ENCODE measurements around the gene CCDC9B. TPM values are rescaled to one million over a fixed set of nuclear protein-coding genes. Genes with fewer than 3 reads are reported as not detected.

CCDC9B gene
- total RNA-seq, 1 experiment from 2014 or later = 1.4 TPM

DNA sequence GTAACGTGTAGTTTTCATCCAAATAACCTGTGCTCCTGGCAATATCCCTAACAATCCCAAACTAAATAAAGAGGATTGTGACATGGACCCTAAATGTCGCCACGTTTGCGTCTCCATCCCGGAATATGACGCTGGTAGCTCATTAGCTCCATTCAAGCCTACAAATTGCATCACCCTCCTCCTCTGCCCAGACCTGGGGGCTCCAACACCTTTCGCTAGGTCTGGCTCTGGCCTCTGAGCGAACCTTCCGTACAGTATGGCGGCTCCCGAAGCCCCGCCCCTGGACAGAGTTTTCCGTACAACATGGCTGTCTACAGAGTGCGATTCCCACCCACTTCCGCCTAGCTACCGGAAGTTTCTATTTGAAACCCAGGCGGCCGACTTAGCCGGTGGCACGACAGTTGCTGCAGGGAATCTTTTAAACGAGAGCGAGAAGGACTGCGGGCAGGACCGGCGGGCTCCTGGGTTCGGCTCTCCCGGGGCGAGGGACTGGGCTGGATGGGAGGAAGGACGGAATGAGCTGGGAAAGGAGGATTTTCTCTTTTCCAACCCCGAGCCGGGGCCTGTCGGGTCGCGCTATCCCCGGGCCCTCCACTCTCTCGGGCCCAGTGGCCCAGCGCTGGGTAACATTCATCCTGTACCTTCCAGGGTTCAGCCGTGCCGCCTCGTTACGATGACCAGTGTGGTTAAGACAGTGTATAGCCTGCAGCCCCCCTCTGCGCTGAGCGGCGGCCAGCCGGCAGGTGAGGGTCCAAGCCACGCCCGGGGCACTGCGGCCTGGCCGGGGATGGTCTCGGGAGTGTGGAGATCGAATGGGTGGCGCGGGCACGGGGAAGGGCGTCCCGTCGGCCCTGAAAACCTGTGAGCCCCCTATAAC lies 42.1 kb upstream of the CCDC9B start, which contains the start of gene KNSTRN (continued):
- TF ChIP-seq NFE2L1 (CRISPR knock-in tag; IDR thresholded peaks at IDR 0.05) = peak; percentile 46; the same call in 1 of the 2 replicates
- TF ChIP-seq, protein P1, sequence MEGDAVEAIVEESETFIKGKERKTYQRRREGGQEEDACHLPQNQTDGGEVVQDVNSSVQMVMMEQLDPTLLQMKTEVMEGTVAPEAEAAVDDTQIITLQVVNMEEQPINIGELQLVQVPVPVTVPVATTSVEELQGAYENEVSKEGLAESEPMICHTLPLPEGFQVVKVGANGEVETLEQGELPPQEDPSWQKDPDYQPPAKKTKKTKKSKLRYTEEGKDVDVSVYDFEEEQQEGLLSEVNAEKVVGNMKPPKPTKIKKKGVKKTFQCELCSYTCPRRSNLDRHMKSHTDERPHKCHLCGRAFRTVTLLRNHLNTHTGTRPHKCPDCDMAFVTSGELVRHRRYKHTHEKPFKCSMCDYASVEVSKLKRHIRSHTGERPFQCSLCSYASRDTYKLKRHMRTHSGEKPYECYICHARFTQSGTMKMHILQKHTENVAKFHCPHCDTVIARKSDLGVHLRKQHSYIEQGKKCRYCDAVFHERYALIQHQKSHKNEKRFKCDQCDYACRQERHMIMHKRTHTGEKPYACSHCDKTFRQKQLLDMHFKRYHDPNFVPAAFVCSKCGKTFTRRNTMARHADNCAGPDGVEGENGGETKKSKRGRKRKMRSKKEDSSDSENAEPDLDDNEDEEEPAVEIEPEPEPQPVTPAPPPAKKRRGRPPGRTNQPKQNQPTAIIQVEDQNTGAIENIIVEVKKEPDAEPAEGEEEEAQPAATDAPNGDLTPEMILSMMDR (IDR thresholded peaks at IDR 0.05) = no peak
- TF ChIP-seq FOXP1 (CRISPR knock-in tag; IDR thresholded peaks at IDR 0.05; ENCODE audit: borderline replicate concordance) = peak; percentile 64; the same call in 1 of the 2 replicates
- TF ChIP-seq GTF2I (CRISPR knock-in tag; conservative IDR thresholded peaks at IDR 0.05) = no peak
- TF ChIP-seq, protein P2, sequence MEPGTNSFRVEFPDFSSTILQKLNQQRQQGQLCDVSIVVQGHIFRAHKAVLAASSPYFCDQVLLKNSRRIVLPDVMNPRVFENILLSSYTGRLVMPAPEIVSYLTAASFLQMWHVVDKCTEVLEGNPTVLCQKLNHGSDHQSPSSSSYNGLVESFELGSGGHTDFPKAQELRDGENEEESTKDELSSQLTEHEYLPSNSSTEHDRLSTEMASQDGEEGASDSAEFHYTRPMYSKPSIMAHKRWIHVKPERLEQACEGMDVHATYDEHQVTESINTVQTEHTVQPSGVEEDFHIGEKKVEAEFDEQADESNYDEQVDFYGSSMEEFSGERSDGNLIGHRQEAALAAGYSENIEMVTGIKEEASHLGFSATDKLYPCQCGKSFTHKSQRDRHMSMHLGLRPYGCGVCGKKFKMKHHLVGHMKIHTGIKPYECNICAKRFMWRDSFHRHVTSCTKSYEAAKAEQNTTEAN (CRISPR knock-in tag; IDR thresholded peaks at IDR 0.05) = peak; percentile 80; the same call in 1 of the 2 replicates
- peak; percentile 14; the same call in 1 of the 2 replicates for TF ChIP-seq ETV6 (CRISPR knock-in tag; IDR thresholded peaks at IDR 0.05)
- TF ChIP-seq GABPB1 (CRISPR knock-in tag; IDR thresholded peaks at IDR 0.05) = peak; percentile 71
- TF ChIP-seq, protein P3, sequence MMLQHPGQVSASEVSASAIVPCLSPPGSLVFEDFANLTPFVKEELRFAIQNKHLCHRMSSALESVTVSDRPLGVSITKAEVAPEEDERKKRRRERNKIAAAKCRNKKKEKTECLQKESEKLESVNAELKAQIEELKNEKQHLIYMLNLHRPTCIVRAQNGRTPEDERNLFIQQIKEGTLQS (CRISPR knock-in tag; conservative IDR thresholded peaks at IDR 0.05) = peak; percentile 92
- TF ChIP-seq E2F1 (CRISPR knock-in tag; IDR thresholded peaks at IDR 0.05) = no peak
- TF ChIP-seq KAT7 (CRISPR knock-in tag; IDR thresholded peaks at IDR 0.05; ENCODE audit: borderline replicate concordance) = 0 out of 2 replicates have a peak, but pooled peaks have one; percentile 27

- H3K9me3 Mint-ChIP-seq = peaks cover 8% of the 10 kb centered on the region
- H3K27ac Mint-ChIP-seq = peak overlapping the region; percentile 98; the same call in 1 of the 2 replicates
- ChIA-PET POLR2A (interaction anchor here (0.5 to 1.5 kb wide), 6 partner anchors 10 to 41 kb away, joined by 3 to 8 read pairs (median 4); partner anchors contain the start of genes CCDC9B and IVD), CTCF (interaction anchor here (0.6 to 1.7 kb wide), 11 partner anchors 10 to 107 kb away, joined by 3 to 17 read pairs (median 3); partner anchors contain the start of genes CCDC9B and PLCB2)
- peaks cover 22% of the 10 kb centered on the region for H3K4me1 Mint-ChIP-seq
- H3K27me3 Mint-ChIP-seq (ENCODE audit: low read depth) = no peaks in the 10 kb centered on the region
- ATAC-seq = no peak
- peak overlapping the region; percentile 92 for H3K4me3 Mint-ChIP-seq
- no peak for DNase-seq (ENCODE audit: low spot score)
- no peak for TF ChIP-seq EMX1 (CRISPR knock-in tag; IDR thresholded peaks at IDR 0.05)
- TF ChIP-seq IRF2 (CRISPR knock-in tag; IDR thresholded peaks at IDR 0.05; ENCODE audit: borderline replicate concordance, low read depth) = no peak
- no peak for TF ChIP-seq ZNF317 (CRISPR knock-in tag; IDR thresholded peaks at IDR 0.05; ENCODE audit: borderline replicate concordance, low read depth)
- no peak for TF ChIP-seq ZBTB21 (CRISPR knock-in tag; IDR thresholded peaks at IDR 0.05; ENCODE audit: borderline replicate concordance)
- TF ChIP-seq, protein P4, sequence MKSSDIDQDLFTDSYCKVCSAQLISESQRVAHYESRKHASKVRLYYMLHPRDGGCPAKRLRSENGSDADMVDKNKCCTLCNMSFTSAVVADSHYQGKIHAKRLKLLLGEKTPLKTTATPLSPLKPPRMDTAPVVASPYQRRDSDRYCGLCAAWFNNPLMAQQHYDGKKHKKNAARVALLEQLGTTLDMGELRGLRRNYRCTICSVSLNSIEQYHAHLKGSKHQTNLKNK (CRISPR knock-in tag; IDR thresholded peaks at IDR 0.05) = no peak
- TF ChIP-seq, protein P5, sequence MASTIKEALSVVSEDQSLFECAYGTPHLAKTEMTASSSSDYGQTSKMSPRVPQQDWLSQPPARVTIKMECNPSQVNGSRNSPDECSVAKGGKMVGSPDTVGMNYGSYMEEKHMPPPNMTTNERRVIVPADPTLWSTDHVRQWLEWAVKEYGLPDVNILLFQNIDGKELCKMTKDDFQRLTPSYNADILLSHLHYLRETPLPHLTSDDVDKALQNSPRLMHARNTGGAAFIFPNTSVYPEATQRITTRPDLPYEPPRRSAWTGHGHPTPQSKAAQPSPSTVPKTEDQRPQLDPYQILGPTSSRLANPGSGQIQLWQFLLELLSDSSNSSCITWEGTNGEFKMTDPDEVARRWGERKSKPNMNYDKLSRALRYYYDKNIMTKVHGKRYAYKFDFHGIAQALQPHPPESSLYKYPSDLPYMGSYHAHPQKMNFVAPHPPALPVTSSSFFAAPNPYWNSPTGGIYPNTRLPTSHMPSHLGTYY (CRISPR knock-in tag; IDR thresholded peaks at IDR 0.05) = no peak
- no peak for TF ChIP-seq ZNF138 (CRISPR knock-in tag; conservative IDR thresholded peaks at IDR 0.05)
- H3K36me3 Mint-ChIP-seq = peaks cover 29% of the 10 kb centered on the region
Observed at GRCh38 chr15:40381818-40382529, 41.2 kb upstream of the CCDC9B start.

Data from WTC11 (cell line).